Measurements from ENCODE around the gene ADAMTS4.
A peak's percentile ranks its signal among the peaks of the same experiment; 100 is the strongest.

The ADAMTS4 gene

DNA sequence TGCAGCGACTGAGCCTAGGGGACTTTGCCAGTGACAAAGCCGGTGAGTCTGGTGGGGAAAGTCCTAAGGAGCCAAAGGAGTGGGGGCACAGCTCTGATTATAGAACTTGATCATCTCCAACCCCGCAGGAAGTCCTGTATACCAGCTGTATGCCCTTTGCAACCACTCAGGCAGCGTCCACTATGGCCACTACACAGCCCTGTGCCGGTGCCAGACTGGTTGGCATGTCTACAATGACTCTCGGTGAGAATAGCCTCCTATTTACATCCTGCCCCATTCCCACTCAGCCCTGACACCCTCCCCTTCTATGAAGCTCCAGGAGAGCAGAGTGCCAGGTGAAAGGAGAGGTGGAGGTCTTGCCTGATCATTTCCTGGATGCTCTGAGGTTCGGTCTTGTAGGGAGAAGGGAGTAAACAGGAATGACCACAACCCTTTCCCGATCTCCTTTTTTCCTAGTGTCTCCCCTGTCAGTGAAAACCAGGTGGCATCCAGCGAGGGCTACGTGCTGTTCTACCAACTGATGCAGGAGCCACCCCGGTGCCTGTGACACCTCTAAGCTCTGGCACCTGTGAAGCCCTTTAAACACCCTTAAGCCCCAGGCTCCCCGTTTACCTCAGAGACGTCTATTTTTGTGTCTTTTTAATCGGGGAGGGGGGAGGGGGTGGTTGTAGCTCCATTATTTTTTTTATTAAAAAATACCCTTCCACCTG, 33.8 kb downstream of the ADAMTS4 start:
- H3K4me3 ChIP-seq (ENCODE audit: low read depth, low read length): peak overlapping the region; percentile 93
- ChIA-PET CTCF (interaction anchor here (0.7 to 3.2 kb wide), 15 partner anchors 8 to 217 kb away, joined by 3 to 24 read pairs (median 7); partner anchors contain the start of genes B4GALT3, NDUFS2, TOMM40L and UFC1), POLR2A (interaction anchor here (0.9 to 2.1 kb wide), 4 partner anchors 12 to 32 kb away, joined by 3 to 10 read pairs (median 6); partner anchors contain the start of genes B4GALT3, DEDD and UFC1)
- DNase-seq (ENCODE audit: low read depth, low spot score): no peak
- TF ChIP-seq, protein P1, sequence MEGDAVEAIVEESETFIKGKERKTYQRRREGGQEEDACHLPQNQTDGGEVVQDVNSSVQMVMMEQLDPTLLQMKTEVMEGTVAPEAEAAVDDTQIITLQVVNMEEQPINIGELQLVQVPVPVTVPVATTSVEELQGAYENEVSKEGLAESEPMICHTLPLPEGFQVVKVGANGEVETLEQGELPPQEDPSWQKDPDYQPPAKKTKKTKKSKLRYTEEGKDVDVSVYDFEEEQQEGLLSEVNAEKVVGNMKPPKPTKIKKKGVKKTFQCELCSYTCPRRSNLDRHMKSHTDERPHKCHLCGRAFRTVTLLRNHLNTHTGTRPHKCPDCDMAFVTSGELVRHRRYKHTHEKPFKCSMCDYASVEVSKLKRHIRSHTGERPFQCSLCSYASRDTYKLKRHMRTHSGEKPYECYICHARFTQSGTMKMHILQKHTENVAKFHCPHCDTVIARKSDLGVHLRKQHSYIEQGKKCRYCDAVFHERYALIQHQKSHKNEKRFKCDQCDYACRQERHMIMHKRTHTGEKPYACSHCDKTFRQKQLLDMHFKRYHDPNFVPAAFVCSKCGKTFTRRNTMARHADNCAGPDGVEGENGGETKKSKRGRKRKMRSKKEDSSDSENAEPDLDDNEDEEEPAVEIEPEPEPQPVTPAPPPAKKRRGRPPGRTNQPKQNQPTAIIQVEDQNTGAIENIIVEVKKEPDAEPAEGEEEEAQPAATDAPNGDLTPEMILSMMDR (IDR thresholded peaks at IDR 0.05; ENCODE audit: insufficient read depth, low read length, missing control alignments): no peak

DNA sequence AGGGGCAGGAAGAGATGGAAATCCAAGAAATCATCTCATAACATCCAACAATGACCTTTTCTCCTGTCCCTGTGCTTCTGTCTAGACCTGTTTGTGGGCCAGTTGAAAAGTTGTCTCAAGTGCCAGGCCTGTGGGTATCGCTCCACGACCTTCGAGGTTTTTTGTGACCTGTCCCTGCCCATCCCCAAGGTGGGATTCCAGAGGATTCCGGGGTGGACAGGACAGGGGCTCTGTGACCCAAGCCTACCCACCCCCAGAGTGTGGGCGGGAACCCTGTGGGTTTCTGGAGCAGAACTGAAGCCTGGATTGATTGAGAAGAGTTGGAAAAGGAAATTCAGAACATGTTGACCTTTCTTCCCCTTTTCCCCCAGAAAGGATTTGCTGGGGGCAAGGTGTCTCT, 35.1 kb downstream of the ADAMTS4 start:
- CTCF ChIA-PET: interaction anchor here (2.4 to 3.2 kb wide), 2 partner anchors 27 to 28 kb away, joined by 7 to 12 read pairs; no protein-coding TSS in a partner anchor
- DNase-seq (ENCODE audit: low read depth, low spot score): no peak
- TF ChIP-seq, protein P1 (IDR thresholded peaks at IDR 0.05; ENCODE audit: insufficient read depth, low read length, missing control alignments): no peak
- H3K4me3 ChIP-seq (ENCODE audit: low read depth, low read length): no peak overlapping the region
- POLR2A ChIA-PET: no interaction called here

DNA sequence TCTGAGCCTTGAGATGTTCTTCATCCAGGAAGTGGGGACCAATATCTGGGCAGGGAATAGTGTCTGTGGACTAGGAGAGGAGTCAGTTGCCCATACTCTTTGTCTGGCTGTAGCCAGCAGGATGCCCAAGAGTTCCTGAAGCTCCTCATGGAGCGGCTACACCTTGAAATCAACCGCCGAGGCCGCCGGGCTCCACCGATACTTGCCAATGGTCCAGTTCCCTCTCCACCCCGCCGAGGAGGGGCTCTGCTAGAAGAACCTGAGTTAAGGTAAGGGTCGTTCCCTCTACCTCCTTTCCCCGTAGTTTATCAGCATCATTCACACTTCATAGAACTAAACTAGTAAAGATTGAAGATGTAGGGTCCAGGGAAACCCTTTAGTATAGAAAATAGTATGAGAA, 36.0 kb downstream of the ADAMTS4 start:
- TF ChIP-seq, protein P1 (IDR thresholded peaks at IDR 0.05; ENCODE audit: insufficient read depth, low read length, missing control alignments): no peak
- DNase-seq (ENCODE audit: low read depth, low spot score): no peak
- POLR2A ChIA-PET: no interaction called here
- CTCF ChIA-PET: interaction anchor here (0.6 to 1.3 kb wide), 2 partner anchors 9 to 172 kb away, joined by 3 read pairs; no protein-coding TSS in a partner anchor
- no peak overlapping the region for H3K4me3 ChIP-seq (ENCODE audit: low read depth, low read length)

GRCh38 chr1:161162052-161162451, 36.8 kb downstream of the ADAMTS4 start:
- POLR2A ChIA-PET: no interaction called here
- CTCF ChIA-PET: interaction anchor here (0.6 to 1.3 kb wide), 6 partner anchors 9 to 172 kb away, joined by 3 to 4 read pairs (median 3); no protein-coding TSS in a partner anchor
- no peak overlapping the region for H3K4me3 ChIP-seq (ENCODE audit: low read depth, low read length)
- DNase-seq (ENCODE audit: low read depth, low spot score): no peak
- TF ChIP-seq, protein P1 (IDR thresholded peaks at IDR 0.05; ENCODE audit: insufficient read depth, low read length, missing control alignments): no peak

DNA sequence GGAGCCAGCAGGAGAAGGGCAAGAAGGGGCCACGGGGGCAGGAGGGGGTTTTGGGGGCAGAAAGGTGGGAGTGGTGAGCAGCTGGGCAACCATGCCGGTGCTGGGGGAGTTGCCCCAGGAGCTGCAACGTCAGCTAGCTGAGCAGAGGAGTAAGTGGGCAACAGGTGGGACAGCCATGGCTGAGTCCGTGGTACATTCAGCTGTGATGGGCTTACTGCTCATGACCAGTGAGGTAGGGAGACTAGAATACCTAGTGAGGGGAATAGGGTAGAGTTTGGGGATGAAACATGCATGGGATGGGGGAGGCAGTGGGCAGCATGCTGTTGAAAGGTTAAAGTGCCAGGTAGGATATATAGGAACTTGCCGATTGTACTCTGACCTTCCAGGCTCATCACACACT, 37.2 kb downstream of the ADAMTS4 start:
- POLR2A ChIA-PET: no interaction called here
- TF ChIP-seq, protein P1 (IDR thresholded peaks at IDR 0.05; ENCODE audit: insufficient read depth, low read length, missing control alignments): no peak
- CTCF ChIA-PET: interaction anchor here (0.8 to 1.3 kb wide), 6 partner anchors 10 to 64 kb away, joined by 3 to 4 read pairs (median 3); partner anchors contain the start of gene KLHDC9
- DNase-seq (ENCODE audit: low read depth, low spot score): no peak
- H3K4me3 ChIP-seq (ENCODE audit: low read depth, low read length): no peak overlapping the region

- no peak for DNase-seq (ENCODE audit: low read depth, low spot score)
- ChIA-PET POLR2A (interaction anchor here (1.0 kb wide), 1 partner anchor 38 kb away, joined by 3 read pairs; the partner anchor contains the start of gene ADAMTS4), CTCF (interaction anchor here (1.0 to 1.2 kb wide), 2 partner anchors 10 to 63 kb away, joined by 3 to 4 read pairs; partner anchors contain the start of gene KLHDC9)
- TF ChIP-seq, protein P1 (IDR thresholded peaks at IDR 0.05; ENCODE audit: insufficient read depth, low read length, missing control alignments): no peak
- no peak overlapping the region for H3K4me3 ChIP-seq (ENCODE audit: low read depth, low read length)
Measured at GRCh38 chr1:161160671-161161145, 38.1 kb downstream of the ADAMTS4 start.

Data from AG04449 (cell line).